Mammary epithelial cell (primary cell): ENCODE results near the gene PLEKHO1.

Source experiments
- CTCF ChIP-seq, 2 donors: IDR thresholded peaks in 1 of 2; conservative IDR thresholded peaks in 1 of 2; 2 replicates each; pipeline ENCODE4 v1.5.1; 2011 to 2012; ENCODE audit warnings: inconsistent platforms in 2 of 2, low read length in 2 of 2, mild to moderate bottlenecking in 2 of 2, control low read depth in 1 of 2, low read depth in 1 of 2; ENCODE audit not compliant: insufficient read depth in 1 of 2; ENCODE audit errors: extremely low read depth in 1 of 2
- EZH2 ChIP-seq: IDR thresholded peaks from 2 replicates; pipeline ENCODE4 v1.6.1; 2012; ENCODE audit warnings: low read length, inconsistent platforms, borderline replicate concordance

GRCh38 chr1:150132372-150132771, 17.3 kb upstream of the PLEKHO1 start:
- TF ChIP-seq CTCF (conservative IDR thresholded peaks at IDR 0.05 in 1 of 2, IDR thresholded peaks at IDR 0.05 in 1 of 2; ENCODE audit: extremely low read depth in 1 of 2, insufficient read depth in 1 of 2, low read depth in 1 of 2, low read length in 2 of 2): no peak
- TF ChIP-seq EZH2: no peak
